Measurements from ENCODE around the gene NDUFS1. TPM values are rescaled to one million over a fixed set of nuclear protein-coding genes. Genes with fewer than 3 reads are reported as not detected.
"Not testable (repeated sequence)": the region's sequence is repeated elsewhere in the genome, so short reads cannot be mapped to it uniquely, and the experiment has no call there.

Gene NDUFS1
- total RNA-seq, 1 donor from 2014 or later, result 503 TPM

- DNase-seq (no peak), ATAC-seq (no peak)
- intact Hi-C loops (cut with micrococcal nuclease), result no loop called here
Measured at GRCh38 chr2:206112846-206113547, 46.2 kb downstream of the NDUFS1 start.

DNA sequence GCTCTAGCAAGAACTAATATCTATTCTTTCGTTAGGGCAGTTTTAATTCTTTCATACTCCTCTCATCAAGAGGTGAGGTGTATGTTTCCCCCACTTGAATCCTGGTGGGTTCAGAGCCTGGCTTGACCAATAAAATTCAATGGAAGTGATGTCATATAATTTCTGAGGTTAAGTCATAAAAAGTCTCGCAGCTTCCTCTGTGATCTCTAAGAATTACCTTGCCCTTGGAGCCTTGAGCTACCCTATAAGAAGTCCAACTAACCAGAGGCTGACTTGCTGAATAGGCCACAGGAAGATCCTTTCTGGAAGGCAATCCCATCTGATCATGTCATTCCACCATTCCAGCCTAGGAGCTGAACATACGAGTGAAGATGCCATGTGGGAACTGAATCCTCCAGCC lies 47.1 kb downstream of the NDUFS1 start:
- intact Hi-C loops (cut with micrococcal nuclease), result no loop called here
- ATAC-seq (no peak), DNase-seq (no peak)

DNA sequence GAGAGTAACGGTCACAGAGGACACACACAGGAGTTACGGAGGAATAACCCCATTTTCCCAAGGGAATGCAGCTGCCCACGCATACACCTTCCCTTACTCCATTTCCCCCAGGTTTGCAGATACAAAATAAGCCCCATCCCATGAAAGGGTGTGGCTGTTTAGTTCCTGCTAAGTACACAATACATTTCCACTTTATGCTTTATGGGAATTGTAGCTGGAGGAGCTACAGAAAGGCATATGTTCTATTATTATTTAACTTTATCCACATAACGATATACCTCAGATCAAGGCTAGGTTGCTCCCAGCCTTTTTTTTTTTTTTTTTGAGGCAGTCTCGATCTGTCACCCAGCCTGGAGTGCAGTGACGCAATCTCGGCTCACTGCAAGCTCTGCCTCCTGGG lies 50.5 kb downstream of the NDUFS1 start:
- DNase-seq (no peak), ATAC-seq (no peak)
- intact Hi-C loops (cut with micrococcal nuclease), result no loop called here

DNA sequence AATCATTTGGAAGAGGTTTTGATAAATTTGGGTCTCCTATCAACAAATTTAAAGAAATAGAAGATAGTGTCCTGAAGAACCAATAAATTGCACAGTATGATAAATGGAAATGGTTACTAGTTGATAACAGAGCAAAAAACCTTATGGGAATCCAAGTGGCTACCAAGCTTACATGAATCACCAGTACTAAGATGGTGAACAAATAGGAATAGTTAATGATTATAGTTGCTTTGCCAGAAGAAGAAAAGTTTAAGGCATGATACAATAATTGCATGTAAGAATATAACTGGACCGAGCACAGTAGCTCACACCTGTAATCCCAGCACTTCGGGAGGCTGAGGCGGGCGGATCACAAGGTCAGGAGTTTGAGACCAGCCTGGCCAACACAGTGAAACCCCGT lies 53.7 kb downstream of the NDUFS1 start:
- intact Hi-C loops (cut with micrococcal nuclease), result no loop called here
- no peak for DNase-seq
- no peak for ATAC-seq

DNA sequence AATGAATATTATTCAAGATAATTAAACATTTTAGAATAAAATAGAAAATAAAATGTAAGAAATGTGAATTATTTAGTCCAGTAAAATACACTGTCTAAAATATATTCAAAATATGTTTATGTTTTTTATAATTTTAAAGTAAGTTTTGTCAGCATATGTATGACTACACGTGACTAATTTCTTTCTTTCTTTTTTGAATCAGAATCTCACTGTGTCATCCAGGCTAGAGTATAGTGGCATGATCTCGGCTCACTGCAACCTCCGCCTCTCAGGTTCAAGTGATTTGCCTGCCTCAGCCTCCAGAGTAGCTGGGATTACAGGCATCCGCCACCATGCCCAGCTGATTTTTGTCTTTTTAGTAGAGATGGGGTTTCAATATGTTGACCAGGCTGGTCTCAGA lies 54.2 kb downstream of the NDUFS1 start:
- intact Hi-C loops (cut with micrococcal nuclease), result no loop called here
- ATAC-seq (no peak), DNase-seq (no peak)

- intact Hi-C loops (cut with micrococcal nuclease); ATAC-seq: not testable (repeated sequence)
- DNase-seq, result peak; percentile 42
Measured at GRCh38 chr2:206098872-206099271, 60.4 kb downstream of the NDUFS1 start.

GRCh38 chr2:206098471-206098870 lies 60.8 kb downstream of the NDUFS1 start:
- DNase-seq (no peak), ATAC-seq (no peak)
- intact Hi-C loops (cut with micrococcal nuclease), result no loop called here

GRCh38 chr2:206096876-206097275 lies 62.4 kb downstream of the NDUFS1 start:
- intact Hi-C loops (cut with micrococcal nuclease), result no loop called here
- ATAC-seq (no peak), DNase-seq (no peak)

DNA sequence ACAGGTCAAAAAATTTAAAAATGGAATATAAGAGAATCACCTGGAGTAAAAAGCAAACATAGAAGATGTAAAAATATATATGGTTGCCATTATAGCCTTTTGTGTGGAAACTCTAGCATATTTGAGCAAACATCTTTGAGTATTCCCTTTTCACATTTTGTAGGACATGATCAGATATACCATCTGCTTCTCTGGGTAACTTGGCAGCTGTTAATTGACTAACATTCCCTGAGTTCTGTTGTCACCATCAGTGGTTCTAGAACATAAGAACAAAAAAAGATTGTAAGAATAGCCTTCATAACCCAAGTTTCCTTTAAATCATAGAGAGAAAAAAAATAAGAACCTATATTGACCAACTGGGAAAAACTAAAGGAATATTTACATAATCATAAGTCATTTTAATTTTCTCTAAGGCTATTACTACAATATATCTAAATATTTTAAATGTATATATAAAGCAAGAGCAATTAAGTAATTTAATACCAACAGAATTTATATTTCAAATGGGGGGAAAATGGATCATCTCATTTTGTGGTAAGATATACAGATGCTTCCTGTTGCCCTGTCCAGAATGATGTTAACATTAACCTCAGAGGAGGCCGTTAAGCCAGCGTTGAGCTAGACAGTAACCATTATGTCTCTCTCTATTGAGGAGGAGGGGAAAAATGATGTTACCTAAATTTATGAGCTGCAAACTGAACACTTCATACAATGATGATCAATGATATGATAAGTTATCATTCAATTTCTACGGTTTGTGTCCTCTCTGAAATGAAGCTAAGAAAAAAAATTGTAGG lies 63.5 kb downstream of the NDUFS1 start:
- DNase-seq (no peak), ATAC-seq (no peak)
- intact Hi-C loops (cut with micrococcal nuclease), result no loop called here

GRCh38 chr2:206092297-206092696 lies 66.9 kb downstream of the NDUFS1 start:
- ATAC-seq (no peak), DNase-seq (no peak)
- intact Hi-C loops (cut with micrococcal nuclease), result no loop called here

DNA sequence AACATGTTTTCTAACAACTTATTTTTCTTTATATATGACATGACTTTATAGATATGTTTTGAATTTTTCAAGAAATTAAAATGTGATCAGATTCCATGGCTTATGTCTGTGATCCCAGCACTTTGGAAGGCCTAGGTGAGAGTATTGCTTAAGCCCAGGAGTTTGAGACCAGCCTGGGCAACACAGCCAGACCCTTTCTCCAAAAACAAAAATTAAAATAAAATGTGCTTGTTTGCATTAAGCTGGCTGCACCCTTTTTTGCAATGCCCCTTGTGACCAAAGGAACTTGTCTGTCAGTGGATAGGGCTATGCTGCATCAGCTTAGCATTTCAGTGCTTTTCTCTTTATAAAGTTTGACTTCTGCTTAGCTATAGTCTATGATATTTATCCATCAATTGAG lies 71.0 kb downstream of the NDUFS1 start:
- intact Hi-C loops (cut with micrococcal nuclease), result no loop called here
- ATAC-seq (no peak), DNase-seq (no peak)

GRCh38 chr2:206086716-206087350 lies 72.4 kb downstream of the NDUFS1 start:
- ATAC-seq (no peak), DNase-seq (no peak)
- intact Hi-C loops (cut with micrococcal nuclease), result no loop called here

GRCh38 chr2:206085742-206086445 lies 73.3 kb downstream of the NDUFS1 start, which contains the start of gene INO80D:
Gene INO80D (minus strand): TSS chr2:206086174. CDS start chr2:206063016, 23,158 bp downstream.
- intact Hi-C loops (cut with micrococcal nuclease), result no loop called here
- ATAC-seq (peak; percentile 86), DNase-seq (peak; percentile 79)

GRCh38 chr2:206084870-206085741 lies 74.1 kb downstream of the NDUFS1 start:
- ATAC-seq (peak; percentile 47), DNase-seq (peak; percentile 56)
- intact Hi-C loops (cut with micrococcal nuclease), result no loop called here

- peak; percentile 61 for DNase-seq
- intact Hi-C loops (cut with micrococcal nuclease), result no loop called here
- ATAC-seq, result peak; percentile 69
Measured at GRCh38 chr2:206084439-206084869, 74.8 kb downstream of the NDUFS1 start.

DNA sequence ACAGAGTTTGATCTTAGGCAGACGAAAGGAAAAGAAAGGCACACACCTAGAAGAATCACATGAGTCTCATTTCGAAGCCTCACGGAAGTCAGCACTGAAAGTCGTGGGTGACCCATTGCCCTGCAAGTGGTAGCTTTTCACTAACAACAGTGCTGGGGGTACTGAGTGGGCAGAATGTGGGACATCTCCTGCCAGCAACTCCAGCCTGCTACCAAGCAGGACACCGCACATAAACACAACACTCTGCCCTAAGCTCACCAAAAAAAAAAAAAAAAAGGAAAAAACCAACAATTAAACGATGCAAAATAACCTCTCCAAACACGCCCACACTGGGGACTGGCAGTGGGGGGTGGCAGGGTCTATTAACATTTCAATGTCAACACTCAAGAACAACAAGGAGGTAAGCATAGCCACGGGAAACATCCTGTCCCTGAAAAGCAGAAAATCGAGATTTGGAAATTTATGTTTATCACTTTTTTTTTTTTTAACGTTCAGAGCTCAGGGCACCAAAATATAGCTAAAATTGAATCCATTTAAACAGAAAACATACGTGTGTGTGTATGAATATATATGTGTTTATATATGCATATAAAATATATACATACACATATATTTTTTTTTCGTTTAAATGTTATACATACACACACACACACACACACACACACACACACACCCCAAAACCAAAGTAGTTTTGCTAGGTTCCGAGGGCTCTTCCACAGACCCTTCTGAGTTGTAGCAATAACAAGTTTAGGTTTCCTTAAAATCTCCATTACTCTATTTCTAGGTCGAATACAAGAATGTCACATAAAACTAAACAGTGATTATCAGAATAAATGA lies 75.4 kb downstream of the NDUFS1 start:
- intact Hi-C loops (cut with micrococcal nuclease), result no loop called here
- DNase-seq (no peak), ATAC-seq (no peak)

DNA sequence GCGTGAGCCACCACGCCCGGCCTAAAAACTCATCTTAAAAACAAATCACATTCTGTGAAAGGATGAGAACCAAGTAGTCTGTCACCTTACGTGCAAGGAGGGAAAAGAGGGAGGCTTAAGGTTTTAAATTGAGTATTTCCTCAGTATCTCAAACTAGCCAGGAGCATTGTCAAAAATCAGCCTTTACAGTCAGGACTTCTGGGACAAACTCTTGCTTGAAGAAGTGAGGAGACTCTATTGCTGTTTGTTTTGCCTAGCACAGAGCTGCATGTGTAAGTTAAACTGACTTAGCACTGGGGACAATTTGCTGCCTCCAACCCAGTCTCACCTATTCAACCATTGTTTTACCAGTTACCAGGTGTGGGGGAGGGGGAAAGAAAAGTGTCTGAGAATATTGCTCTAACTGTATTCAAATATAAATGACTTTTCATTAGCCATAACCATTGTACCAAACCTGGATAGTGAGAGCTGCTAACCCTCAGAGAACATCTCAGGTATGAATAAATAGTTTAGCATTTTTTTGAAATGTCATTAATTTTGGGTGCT lies 76.9 kb downstream of the NDUFS1 start:
- DNase-seq (no peak), ATAC-seq (no peak)
- intact Hi-C loops (cut with micrococcal nuclease), result no loop called here

All from left ventricle myocardium superior (tissue), 1 donor.